Stimulated activated CD8-positive, alpha-beta memory T cell treated with anti-CD3 and anti-CD28 coated beads, Interleukin-7, amount 100 ng/mL, for 4 hours (primary cell): ENCODE results near the gene KRTAP2-4.
"Not testable (repeated sequence)": the region's sequence is repeated elsewhere in the genome, so short reads cannot be mapped to it uniquely, and the experiment has no call there.

Source experiments
- DNase-seq, 2 donors: peaks; one replicate each; pipeline ENCODE4 v3.0.0-alpha.2; 2020; ENCODE audit warnings: low read depth in 2 of 2

Gene KRTAP2-4, protein sequence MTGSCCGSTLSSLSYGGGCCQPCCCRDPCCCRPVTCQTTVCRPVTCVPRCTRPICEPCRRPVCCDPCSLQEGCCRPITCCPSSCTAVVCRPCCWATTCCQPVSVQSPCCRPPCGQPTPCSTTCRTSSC

DNA sequence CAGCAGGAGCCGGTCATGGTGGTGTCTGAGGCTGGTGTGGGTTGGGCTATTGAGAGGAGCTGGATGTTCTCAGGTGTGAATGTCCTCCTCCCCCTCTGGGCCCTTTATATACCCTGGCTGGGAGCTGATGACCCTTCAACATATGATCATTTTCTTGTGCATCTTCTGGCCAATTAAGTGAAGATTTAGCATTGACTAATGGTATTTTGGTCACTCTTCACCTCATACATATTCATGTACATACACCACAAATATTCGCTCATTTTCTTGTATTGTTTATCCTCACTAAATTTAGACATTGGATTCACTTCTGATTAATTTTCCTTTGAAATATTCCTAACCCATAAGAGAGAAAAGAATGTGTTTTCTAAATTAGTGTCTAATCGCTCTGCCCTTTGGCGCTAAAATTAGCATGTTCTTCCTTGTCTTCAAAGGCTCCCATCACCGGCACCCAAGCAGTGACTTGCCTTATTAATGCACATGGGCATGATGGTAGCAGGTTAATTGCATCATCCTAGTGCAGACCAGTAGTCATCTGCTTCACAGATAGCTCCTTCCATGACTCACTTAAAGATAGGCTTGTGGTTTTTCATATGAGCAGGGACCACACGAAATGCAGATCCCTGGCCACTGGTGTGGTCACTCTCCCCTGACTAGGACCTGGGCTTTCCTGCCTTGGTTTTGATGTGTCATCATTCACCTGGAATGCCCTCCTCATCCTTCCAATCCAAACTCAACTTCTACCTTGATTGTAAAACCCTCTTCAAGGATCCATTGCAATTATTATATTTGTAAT, at the start of gene KRTAP2-4:
Gene KRTAP2-4, minus strand, starts transcription at position 51 of the 796 bp plus-strand sequence. Its CDS starts 34 bp downstream, at position 17.
- DNase-seq, result no peak

DNA sequence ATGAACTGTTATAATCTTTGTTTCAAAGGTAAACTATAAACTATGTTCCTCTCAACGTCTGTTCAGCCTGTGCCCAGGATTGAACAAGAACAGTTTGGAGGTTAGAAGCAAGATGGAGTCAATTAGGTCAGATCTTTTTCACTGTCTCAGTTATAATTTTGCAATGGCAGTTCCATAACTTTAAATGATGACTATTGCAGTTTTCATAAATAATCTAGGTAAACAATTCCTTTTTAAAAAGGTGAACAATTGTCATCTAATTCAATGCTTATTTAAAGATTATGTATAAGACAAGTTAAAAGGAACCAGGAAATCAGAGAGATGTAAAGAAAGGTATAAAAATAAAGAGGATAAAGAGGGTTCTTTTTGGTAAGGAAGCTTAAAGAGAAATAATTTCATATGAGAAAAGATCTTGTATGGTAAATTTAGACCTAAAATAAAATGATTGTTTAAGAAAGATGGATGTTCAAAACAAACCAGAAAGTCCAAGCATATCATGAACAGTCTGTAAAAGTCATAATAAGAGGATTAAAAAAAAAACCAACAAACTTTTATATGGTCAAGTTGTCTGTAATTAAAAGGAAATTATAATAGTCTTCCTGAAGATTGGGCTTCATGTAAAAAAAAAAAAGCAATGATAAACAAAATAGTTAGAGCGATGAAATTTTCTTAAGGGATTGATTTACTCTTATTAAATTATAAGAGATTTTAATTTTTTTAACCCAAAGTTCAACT, 45.6 kb upstream of the KRTAP2-4 start:
- no peak for DNase-seq

DNA sequence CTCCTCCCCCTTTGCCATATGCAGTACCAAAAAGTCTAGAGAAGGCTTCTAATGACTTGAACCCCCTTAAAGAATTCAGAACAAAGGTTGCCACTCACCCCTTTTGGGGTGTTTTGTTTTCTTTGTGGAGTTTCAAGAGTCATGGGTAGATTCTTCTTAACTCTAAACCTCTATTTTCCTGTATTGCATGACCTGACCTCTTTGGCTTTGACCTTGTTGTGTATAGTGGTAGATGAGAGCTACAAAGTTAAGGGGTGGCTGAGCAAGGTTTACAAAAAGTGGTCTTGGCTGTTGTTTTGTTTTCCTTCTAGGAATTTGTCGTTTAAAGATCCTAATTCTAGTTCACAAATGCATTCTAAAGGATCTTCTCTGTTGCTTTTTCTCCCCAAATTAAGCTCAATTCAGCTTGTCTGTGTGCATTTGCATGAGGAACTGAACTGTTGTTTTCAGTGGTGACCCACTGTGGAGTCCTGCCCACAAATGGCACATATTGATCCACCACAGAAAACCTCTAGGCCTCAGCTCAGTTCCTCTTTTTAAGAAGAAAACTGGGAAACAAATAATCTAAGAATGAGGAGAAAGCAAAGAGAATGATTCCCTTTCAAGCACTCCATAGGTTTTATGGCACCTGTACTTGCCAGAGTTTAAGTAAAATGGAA, 43.2 kb upstream of the KRTAP2-4 start:
- not testable (repeated sequence) for DNase-seq

DNA sequence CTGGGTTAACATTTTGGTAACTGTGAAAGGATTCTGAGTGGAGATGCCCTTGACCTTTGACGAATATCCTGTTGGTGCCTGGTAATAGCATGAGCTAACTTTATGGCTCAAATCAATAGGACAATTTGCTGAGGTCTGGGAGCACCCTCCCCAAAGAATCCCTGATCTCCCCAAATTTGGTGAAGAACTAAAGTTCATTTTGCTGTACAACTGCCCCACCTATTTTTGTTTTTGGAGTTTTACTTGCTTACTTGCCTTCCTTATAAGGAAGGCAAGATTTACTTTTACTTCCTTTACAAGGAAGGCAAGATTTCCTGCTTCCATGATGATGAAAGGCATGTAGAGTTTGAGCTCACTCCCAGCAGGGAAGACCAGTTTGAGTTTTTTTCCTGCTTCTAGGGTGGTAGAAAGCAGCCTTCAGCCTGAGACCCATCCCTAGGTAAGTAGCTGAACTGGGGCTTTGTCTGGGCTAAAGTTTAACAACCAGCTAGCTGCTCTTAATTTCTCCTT, 42.3 kb upstream of the KRTAP2-4 start:
- no peak for DNase-seq

DNA sequence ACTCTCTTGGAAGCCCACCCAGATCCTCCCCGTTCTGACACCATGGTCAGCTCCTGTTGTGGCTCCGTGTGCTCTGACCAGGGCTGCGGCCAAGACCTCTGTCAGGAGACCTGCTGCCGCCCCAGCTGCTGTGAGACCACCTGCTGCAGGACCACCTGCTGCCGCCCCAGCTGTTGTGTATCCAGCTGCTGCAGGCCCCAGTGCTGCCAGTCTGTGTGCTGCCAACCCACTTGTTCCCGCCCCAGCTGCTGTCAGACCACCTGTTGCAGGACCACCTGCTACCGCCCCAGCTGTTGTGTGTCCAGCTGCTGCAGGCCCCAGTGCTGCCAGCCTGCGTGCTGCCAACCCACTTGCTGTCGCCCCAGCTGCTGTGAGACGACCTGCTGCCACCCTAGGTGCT, 39.7 kb upstream of the KRTAP2-4 start, which contains the start of gene KRTAP4-9:
Gene KRTAP4-9, plus strand, starts transcription at position 43 of the 400 bp plus-strand sequence. Its CDS starts 0 bp downstream, at position 43.
- DNase-seq, result not testable (repeated sequence)

DNA sequence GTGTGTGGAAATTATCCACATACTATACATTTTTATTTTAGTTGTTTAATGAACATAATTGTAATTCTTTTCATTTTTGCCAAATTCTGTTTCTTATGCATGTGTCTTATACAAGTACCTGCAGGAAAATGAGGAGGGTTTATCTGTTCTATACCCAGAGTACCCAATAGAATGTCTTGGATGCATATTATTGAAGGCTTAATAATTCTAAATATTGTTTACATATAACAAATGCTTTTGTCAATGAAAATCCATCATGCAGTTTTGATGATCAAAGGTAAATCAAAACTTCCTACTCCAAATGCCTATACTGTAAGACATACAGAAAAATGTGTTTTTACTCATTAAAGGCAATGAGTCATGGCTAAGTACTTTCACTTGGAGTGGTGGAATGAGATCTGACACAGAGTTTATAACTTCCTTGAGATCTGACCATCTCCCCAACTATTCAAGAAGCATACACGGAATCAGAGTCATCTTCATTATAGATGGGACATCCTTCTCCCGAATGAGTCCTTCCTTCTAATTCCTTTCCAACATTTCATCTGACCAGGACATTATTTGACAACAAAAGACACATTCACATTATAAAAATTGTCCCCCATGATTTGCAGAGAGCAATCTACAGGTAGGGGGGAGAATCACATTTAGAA, 38.8 kb upstream of the KRTAP2-4 start:
- DNase-seq, result not testable (repeated sequence)

DNA sequence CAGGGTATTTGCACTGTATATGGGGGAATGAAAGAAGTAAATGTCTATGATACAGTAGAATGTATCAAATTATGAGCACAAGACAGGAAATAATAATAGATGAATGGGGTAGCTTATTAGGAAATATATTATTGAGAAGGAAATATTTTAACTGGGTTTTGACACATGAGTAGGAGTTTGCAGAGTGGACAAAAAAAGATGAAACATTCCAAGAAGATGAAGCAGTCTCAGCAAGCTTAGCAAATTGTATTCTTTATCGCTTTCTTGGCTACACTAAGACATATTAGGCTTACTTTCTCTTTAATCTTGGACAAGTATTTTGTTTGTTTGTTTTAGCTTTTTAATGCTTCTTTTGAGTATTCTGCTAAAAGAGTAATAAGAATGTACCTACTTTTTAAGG, 38.2 kb upstream of the KRTAP2-4 start:
- DNase-seq, result no peak

DNA sequence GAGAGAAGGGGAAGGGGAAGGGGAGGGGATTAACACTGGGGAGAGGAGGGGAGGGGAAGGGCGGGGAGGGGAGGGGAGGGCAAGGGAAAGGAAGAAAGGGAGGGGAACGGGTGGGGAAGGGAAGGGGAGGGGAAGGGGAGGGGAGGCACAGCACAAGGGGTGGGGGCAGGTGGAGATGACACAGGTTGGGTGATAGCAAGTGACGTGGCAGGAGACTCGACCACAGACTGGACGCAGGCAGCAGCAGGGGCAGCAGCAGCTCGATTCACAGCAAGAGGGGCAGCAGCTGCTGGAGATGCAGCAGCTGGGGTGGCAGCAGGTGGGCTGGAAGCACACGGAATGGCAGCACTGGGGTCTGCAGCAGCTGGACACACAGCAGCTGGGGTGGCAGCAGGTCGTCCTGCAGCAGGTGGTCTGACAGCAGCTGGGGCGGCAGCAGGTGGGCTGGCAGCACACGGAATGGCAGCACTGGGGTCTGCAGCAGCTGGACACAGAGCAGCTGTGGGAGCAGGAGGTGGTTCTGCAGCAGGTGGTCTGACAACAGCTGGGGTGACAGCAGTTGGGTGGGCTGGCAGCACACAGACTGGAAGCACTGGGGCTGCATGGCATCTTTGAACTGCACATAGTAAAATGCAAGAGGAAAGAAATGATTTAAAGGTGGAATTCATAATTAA, 36.0 kb upstream of the KRTAP2-4 start, which contains the start of gene KRTAP4-16:
Gene KRTAP4-16, minus strand, starts transcription at position 624 of the 674 bp plus-strand sequence. Its CDS starts 0 bp downstream, at position 624.
- DNase-seq, result no peak

DNA sequence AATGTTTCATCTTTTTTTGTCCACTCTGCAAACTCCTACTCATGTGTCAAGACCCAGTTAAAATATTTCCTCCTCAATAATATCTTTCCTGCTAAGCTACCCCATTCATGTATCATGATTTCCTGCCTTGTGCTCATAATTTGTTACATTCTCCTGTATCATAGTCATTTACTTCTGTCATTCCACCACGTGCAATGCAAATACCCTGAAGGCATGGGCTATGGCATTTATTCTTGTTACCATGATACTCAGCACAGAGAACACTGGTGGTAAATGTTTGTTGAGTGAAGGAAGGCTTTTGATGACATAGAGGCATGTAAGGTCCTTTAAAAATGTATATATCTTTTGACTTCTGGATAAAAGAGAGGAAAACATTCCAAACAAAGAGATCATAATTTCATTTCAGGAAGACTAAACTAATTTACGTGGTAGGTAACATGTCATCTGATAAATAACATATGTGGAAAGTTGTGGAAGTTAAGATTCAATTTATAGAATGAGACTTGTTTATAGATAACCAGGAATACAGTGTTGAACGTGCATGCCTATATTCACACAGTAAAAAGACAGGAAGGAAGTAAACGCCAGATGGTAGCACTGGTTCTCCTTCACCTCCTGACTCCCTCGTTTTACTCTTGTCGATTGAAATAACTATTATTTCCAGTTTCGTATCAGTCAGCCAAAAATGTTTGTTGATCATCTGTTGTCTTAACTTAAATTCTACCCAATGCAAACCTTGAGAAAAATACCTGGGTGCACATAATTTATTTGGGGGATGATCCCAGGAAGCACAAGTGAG, 34.2 kb upstream of the KRTAP2-4 start:
- DNase-seq, result not testable (repeated sequence)

DNA sequence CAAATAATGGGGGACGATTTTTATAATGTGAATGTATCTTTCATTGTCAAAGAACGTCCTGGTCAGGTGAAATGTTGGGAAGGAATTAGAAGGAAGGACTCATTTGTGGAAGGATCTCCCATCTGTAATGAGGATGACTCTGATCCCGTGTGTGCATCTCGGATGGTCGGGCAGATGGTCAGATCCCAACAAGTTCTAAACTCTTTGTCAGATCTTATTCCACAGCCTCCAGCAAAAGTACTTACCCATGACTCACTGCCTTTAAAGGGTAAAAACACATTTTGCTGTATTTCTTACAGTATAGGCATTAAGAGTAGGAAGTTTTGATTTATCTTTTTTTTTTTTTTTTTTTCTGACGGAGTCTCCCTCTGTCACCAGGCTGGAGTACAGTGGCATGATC, 32.8 kb upstream of the KRTAP2-4 start:
- no peak for DNase-seq

DNA sequence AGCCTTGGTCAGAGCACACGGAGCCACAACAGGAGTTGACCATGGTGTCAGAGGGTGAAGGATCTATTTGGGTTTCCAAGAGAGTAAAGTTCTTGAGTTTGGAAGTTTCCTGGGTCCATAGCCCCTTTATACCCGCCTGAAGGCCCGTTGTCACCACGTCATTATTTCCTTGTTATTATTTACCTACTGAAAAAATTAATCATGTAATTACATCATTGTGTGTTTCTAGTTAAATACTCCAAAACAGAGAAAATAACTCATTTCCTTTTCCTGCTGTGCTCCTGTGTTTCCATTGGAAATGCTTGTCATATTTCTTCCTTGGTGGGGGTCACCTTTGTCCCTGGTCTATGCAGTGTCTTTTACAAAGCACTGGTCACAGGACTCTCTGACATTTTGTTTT, 32.4 kb upstream of the KRTAP2-4 start, which contains the start of gene KRTAP4-8:
Gene KRTAP4-8, minus strand, starts transcription at position 101 of the 400 bp plus-strand sequence. Its CDS starts 58 bp downstream, at position 43.
- no peak for DNase-seq

DNA sequence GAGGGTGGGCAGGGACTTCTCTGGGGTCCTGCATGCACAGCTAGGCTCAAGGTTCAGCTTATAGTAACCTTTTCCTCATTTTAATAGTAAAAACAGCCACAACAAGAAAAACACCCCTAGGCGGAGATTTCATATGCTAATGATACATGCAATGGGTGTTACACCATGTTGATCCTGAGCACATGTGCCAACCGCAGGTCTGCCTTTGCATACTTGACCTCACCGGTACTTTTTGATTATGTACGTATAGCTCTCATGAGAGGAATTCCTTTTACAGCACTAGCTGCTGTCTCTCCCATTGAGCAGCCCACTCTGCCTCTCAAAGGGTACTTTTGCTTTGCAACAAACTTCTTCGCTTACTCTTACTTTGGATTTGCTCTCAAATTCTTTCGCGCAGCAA, 30.4 kb upstream of the KRTAP2-4 start:
- DNase-seq, result no peak

DNA sequence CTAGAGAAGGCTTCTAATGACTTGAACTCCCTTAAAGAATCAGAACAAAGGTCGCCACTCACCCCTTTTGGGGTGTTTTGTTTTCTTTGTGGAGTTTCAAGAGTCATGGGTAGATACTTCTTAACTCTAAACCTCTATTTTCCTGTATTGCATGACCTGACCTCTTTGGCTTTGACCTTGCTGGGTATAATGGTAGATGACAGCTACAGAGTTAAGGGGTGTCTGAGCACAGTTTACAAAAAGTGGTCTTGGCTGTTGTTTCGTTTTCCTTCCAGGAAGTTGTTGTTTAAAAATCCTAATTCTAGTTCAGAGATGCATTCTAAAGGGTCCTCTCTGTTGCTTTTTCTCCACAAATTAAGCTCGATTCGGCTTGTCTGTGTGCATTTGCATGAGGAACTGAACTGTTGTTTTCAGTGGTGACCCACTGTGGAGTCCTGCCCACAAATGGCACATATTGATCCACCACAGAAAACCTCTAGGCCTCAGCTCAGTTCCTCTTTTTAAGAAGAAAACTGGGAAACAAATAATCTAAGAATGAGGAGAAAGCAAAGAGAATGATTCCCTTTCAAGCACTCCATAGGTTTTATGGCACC, 23.2 kb upstream of the KRTAP2-4 start:
- DNase-seq, result not testable (repeated sequence)

DNA sequence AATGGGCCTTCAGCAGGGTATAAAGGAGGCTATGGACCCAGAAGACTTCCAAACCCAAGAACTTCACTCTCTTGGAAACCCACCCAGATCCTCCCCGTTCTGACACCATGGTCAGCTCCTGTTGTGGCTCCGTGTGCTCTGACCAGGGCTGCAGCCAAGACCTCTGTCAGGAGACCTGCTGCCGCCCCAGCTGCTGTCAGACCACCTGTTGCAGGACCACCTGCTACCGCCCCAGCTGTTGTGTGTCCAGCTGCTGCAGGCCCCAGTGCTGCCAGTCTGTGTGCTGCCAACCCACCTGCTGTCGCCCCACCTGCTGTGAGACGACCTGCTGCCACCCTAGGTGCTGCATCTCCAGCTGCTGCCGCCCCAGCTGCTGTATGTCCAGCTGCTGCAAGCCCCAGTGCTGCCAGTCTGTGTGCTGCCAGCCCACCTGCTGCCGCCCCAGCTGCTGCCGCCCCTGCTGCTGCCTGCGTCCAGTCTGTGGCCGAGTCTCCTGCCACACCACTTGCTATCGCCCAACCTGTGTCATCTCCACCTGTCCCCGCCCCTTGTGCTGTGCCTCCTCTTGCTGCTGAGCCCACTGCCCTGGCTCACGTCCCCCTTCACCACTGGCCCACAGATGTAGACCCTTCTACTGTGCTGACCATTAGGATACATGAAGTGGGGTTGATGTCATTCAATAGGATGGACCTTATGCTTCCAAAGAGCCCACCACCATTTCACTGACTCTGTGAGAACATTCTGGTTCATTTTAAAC, 18.6 kb upstream of the KRTAP2-4 start, which contains the start of gene KRTAP4-7:
Gene KRTAP4-7, plus strand, starts transcription at position 51 of the 757 bp plus-strand sequence. Its CDS starts 57 bp downstream, at position 108.
- DNase-seq, result not testable (repeated sequence)

DNA sequence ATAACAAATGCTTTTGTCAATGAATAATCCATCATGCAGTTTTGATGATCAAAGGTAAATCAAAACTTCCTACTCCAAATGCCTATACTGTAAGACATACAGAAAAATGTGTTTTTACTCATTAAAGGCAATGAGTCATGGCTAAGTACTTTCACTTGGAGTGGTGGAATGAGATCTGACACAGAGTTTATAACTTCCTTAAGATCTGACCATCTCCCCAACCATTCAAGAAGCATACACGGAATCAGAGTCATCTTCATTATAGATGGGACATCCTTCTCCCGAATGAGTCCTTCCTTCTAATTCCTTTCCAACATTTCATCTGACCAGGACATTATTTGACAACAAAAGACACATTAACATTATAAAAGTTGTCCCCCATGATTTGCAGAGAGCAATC, 17.7 kb upstream of the KRTAP2-4 start:
- not testable (repeated sequence) for DNase-seq

DNA sequence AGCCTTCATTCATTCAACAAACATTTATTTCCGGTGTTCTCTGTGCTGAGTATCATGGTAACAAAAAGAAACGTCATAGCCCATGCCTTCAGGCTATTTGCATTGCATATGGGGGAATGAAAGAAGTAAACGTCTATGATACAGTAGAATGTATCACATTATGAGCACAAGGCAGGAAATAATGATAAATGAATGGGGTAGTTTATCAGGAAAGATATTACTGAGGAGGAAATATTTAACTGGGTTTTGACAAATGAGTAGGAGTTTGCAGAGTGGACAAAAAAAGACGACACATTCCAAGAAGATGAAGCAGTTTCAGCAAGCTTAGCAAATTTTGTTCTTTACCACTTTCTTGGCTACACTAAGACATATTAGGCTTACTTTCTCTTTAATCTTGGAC, 16.9 kb upstream of the KRTAP2-4 start:
- DNase-seq, result no peak

DNA sequence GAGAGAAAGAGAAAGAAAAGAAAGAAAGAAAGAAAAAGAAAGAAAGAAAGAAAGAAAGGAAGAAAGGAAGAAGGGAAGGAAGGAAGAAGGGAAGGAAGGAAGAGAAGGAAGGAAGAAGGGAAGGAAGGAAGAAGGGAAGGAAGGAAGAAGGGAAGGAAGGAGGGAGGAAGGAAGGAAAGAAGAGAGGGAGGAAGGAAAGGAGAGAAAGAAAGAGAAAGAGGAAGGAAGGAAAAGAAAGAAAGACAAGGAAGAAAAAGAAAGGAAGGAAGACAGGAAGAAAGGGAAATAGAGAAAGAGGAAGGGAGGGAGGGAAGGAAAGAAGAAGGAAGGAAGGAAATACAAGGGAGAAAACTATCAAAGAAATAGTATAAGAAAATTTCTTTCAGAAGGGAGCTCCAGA, 11.1 kb upstream of the KRTAP2-4 start:
- no peak for DNase-seq

DNA sequence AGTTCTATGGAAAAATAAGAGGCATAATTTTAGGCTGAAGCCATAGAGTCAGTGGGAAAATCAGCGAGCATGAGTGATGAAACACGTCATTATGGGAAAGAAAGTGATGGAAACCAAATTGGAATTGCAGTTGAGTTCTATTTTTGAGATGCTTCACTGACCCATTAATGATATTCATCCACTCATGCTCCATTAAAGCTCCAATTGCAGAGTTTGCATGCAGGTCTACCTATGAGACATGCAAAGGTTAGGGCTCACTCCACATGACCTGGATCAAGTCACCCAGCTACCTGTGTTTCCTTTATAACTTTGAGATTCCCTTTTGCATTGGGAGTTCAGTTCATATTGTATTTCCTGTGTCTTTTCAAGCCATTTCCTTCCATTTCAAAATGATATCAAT, 8.0 kb upstream of the KRTAP2-4 start:
- DNase-seq, result no peak
